AG09319 (cell line): ENCODE results near the gene MOB3B.

Source experiments
- DNase-seq: peaks from one replicate; pipeline ENCODE4 v3.0.0-alpha.2; 2010; ENCODE audit warnings: low read depth; ENCODE audit errors: extremely low read depth
- CTCF ChIP-seq: IDR thresholded peaks from 2 replicates; pipeline ENCODE4 v1.5.1; 2011; ENCODE audit warnings: low read depth, mild to moderate bottlenecking, inconsistent platforms, low read length, moderate library complexity

MOB3B gene

DNA sequence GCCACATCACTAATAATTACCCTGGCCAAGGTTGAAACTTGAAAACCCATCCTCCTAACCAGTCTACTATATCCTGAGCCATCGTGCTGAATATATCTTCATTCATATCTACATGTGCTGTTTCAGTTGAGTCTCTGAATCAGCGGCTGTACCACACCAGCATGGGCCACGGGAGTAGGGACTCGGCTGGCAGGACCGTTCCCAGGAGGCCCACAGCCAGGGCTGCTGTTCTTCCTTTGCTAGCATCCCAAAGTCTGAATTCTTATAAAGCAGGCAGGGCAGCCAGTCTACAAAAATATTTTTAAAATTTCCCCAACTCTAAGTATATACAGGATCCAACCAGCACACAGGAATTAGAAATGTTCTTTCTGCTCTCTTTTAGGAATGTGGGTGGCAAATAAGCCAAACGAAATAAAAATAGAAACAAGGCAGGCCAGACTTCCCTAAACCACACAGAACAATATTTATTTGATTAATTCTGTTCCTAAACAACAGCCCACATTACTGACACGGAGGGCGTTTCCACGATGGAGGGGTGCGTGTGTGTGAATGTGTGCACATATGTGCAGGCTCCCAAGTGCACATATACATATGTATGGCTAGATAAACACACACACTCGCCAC is 189.8 kb downstream of the MOB3B start:
- no peak for TF ChIP-seq CTCF
- no peak for DNase-seq

- no peak for DNase-seq
- TF ChIP-seq CTCF: no peak
Measured at GRCh38 chr9:27338527-27338903, 191.1 kb downstream of the MOB3B start.

DNA sequence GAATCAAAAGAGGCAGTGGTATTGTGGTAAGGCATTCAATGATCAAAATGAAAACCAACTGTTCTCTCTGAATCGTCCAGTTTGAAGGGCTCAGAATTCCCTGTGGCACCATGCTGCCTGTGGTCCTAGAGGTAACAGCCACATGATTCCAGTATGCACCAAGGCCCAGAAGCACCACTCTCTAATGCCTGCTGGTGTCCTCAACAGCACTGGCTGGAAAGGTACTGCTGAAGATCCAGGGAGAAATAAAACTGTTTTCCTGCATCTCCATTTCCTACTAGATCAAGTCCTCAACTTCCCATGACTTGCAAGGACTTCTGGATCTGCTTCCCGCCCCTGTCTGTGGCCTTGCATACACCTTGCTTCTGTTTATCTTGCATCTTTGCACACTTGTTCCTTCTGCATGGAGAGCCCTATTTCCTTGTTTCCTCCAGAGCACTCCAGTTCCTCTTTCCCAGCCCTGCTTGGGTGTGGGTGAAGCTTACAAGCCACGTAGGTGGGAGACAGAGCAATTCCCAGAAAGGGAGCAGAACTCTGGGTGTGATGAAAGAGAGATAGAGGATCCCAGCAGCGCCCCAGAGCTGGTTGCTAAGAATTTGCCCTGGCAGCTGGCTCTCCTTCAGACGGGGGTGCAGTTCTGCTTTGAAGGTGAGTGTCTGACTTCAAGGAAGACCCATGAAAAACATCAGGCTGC is 191.6 kb downstream of the MOB3B start:
- TF ChIP-seq CTCF: no peak
- no peak for DNase-seq

GRCh38 chr9:27337236-27337635 is 192.4 kb downstream of the MOB3B start:
- no peak for TF ChIP-seq CTCF
- DNase-seq: no peak

DNA sequence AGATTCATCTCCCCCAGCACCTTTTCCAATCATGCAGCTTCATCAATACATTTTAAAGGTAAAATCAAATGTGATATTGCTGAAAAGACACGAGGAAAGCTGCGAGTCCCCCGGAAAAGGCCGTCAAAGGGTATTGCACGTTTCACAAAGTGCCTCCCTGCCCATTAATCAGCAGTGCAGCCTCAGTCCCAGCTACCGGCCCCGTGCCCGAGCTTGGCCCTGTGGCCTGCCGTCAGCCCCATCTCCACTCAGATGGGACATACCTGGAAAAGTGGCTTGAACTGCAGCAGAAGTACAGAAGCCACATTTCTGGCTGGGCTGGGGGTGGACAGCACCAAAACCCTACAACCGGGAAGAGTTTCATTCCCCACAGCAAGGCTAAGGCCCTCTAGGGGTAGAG is 192.8 kb downstream of the MOB3B start:
- no peak for TF ChIP-seq CTCF
- no peak for DNase-seq

- DNase-seq: no peak
- TF ChIP-seq CTCF: no peak
Measured at GRCh38 chr9:27336126-27336525, 193.5 kb downstream of the MOB3B start.

- no peak for TF ChIP-seq CTCF
- DNase-seq: no peak
Measured at GRCh38 chr9:27335075-27335474, 194.5 kb downstream of the MOB3B start.
